Measurements from ENCODE around the gene ADM.

Gene ADM

DNA sequence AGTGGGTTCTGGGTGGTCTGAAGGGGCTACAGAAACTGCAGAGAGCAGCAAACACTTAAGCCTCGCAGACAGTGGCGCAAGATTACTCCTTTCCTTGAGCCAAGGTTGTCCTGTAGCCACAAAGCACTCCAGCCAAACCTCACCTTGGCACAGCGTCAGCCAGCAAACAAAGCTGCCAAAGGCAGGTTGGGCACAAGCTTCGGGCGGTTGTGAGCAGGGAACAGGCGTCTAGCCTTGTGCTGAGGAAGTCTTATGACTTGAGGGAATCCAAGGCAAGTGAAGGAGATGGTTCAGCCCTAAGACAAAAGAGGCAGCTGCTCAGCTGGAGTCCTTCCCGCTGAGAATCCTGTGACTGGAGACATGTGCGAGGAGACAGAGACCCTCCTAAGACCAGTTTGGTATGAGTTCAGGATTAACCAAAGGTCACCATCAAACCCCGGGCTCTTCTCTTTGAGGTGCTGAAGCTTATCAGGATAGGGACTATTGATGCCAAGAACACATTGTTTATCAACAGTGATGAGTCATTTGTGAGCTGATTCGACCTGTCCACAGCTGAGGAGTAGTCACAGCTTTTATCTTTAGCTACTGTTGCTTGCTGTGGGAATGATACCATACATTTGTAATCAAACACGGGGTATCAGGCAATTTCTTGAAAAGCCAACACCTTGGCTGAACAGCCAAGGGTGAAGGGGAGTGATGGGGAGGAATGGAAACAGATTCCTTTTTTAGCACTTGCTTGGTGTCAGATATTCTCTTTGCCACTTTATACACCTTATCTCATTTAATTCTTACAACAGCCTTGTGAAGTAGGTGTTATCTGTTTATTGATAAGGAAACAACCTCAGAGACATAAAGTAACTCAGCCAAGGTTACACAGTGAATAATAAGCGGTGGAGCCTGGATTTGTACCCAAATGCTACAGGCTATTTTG, 4.6 kb downstream of the ADM start:
- DNase-seq (ENCODE audit: low spot score) (peak; percentile 40), FAIRE-seq (peak; percentile 40)

DNA sequence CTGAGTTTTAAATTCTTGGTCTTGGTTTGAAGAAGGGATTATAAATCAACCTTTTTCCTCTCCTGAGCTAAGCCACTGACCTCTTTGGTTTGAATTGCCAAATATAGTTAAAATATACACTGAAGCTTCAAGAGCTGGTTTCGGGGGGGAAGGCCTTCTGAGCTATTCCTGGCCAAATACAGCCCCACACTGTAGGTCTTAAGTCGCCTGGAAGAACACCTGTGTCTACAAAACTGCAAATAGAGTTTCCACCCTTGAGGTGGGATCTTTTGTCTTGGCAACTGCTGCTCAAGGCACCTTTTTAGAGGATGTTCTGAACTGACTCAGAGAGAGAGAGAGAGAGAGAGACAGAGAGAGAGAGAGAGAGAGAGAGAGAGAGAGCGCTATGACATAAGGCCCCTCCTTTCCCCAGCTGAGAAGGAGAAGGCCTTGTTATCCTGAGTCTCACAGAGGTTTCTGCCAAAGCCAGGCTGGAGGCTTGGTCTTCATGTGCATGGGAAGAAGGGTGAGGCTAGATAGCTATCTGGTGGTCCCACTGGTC, 5.5 kb downstream of the ADM start:
- FAIRE-seq (no peak), DNase-seq (ENCODE audit: low spot score) (no peak)

DNA sequence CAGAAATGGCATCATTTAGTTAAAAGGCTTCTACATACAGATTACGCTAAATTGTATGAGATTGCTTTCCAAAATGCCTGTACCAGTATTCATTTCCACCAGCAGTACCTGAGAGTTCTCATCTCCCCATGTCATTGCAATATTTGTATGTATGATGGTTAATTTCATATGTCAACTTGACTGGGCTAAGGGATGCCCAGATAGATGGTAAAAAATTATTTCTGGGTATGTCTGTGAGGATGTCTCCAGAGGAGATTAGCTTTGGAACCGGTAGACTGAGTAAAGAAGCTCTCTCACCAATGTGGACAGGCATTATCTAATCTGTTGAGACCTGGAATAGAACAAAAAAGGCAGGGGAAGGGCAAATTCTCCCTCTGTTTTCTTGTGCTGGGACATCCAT, 6.9 kb downstream of the ADM start:
- FAIRE-seq (no peak), DNase-seq (ENCODE audit: low spot score) (no peak)

DNA sequence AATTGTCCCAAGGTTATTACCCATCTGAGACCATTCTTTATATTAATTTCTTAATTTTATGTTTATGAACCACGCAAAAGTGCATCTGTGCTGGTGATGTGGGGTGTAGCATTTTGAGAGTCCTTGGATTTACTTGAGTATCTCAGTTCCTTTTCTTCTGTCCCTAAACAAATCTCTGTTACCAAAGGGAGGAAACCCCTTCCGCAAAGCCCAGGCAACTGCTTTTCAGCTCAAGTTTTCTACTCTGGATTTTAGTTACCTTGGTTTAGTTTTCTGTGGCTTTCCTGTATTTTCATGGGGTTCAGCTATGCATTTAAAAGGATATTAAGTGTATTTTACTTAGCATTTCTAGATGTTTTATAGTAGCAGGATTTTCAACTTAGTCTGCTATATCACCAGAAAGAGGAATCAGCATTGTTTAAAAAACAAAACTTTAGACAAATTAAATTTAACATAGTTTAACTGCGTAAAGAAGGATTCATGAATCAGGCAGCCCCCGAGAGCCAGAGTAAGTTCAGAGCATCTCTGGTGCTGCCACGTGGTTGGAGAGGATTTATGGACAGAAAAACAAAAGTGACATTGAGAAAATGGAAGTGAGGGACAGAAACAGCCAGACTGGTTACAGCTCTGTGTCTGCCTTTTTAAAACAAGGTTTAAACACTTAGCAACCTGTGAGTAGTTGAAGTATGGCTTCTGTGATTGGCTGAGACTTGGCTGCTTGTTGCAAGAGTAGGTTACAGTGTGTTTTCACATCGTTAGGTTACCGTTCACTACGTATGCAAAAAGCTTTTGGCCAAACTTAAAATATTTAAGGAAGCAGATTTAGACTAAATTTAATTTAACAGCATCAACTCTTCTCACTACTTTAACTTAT, 9.6 kb downstream of the ADM start:
- FAIRE-seq (no peak), DNase-seq (ENCODE audit: low spot score) (no peak)

DNA sequence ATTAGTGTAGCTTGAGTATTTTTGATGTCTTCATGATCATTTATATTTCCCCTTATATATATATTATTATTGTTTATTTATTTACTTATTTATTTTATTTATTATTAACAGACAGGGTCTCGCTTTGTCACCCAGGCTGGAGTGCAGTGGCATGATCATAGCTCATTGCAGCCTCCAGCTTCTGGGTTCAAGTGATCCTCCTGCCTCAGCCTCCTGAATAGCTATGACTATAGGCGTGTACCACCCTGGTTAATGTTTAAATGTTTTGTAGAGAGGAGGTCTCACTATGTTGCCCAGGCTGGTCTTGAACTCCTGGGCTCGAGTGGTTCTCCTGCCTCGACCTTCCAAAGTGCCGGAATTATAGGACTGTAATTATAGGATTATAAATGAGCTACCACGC, 10.2 kb downstream of the ADM start:
- FAIRE-seq (no peak), DNase-seq (ENCODE audit: low spot score) (no peak)

DNA sequence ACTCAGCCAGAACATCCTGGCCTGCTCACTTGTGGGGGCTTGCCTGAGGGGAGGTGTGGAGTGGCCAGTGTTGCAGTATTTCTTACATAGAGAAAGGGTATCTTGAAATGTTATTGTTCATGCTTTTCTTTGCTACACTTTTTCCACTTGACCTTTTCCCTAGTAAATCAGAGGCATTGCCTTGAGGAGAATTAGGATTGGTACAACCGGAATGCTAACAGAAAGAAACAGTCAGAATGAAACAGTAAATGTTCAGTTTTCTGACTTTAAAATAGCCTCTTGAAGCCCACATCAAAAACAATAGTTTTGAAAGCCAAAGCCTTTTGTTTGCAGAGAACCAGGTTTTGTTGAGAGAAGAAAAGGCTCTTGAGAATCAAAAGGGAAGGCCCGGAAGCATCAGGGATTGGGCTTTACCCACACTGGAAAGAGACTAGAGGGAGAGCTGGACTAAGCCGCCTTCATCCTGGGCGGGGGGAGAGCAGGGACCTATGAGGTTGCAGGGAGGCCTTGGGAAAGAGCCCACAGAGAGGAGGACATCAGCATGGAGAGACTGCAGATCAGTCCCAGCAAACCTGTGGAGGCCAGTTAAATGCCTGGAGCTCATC, 12.4 kb downstream of the ADM start:
- no peak for FAIRE-seq
- DNase-seq (ENCODE audit: low spot score): no peak

DNA sequence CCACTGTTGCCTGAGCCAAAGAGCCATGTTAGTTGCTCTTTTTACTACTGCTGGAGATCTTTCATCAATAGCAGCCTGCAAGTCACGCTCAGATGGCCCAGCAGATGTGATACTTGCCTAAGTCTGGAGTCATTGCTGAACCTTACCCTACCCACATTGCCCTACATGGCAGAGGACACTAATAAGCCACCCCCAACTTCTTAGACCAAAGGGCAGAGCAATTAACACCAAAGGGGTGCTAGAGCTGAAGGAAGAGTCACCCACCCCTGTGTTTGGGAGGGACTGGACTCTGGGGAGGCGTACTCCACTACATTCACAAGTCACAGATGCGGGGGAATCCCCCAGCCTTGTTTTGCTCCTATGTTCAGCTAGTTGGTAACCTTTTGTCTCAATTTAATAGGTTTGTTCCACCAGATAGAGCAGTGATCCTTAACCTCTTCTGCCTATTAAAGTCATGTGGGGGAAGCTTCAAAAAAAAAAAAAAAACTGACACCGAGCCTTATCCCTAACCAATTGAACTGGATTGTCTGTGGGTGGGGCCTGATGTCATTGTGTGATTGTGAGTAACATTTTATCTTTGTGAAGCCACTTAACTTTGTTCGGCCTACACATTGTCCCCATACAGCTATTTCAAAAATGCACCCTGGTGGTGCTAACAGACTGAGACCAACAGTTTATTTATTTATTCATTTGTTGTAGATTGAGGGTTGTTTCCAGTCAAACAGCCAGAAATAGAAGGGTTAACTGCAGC, 13.1 kb downstream of the ADM start:
- no peak for FAIRE-seq
- DNase-seq (ENCODE audit: low spot score): no peak

DNA sequence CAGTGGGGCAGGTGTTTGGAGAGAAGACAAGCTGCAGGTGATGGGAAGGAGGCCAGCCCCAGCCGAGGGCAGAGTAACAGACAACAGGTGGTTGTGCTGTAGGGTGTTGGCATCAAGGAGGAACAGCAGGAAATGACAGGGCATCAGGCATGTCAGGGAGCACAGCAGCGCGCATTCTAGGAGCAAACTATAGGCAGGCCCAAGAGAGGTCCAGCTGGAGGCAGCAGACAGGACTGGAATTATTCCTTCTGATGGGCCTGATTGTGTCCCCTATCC, 13.6 kb downstream of the ADM start:
- FAIRE-seq (no peak), DNase-seq (ENCODE audit: low spot score) (no peak)

DNA sequence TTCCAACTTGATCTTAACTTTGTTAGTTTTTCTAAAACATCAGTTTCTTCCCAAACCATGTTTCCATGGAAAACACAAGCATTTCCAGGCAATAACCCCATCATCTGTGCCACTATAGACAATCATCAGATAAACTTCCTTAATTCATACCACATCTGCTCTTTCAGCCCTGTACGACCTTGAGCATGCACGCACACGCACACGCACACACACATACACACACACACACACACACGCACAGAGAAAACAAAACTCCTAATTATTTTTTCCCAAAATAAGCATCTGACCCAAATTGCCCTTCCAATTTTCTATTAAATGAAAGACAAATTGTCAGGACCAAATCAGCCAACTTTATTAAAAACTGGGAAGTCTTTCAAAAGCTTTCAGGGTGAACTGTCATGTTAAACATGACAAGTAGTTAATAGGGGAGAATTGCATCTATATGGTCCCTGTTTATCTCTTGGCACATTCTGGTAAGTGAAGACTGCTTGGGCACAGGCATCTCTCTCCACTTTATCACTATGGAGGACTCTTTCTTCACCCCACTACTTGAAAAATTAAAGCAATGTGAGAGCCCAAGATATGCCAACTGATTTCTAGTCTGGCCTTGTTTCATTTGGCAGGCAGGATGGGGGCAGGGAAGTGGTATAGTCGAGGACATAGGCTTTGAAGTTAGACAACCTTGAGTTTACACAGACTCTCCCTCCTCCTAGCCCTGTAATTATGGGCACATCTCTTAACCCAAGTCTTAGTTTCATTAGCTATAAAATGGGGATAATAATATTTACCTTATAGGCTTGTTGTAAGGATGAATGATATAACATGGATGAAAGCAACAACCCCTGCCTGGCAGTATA, 15.1 kb downstream of the ADM start:
- no peak for DNase-seq (ENCODE audit: low spot score)
- no peak for FAIRE-seq

DNA sequence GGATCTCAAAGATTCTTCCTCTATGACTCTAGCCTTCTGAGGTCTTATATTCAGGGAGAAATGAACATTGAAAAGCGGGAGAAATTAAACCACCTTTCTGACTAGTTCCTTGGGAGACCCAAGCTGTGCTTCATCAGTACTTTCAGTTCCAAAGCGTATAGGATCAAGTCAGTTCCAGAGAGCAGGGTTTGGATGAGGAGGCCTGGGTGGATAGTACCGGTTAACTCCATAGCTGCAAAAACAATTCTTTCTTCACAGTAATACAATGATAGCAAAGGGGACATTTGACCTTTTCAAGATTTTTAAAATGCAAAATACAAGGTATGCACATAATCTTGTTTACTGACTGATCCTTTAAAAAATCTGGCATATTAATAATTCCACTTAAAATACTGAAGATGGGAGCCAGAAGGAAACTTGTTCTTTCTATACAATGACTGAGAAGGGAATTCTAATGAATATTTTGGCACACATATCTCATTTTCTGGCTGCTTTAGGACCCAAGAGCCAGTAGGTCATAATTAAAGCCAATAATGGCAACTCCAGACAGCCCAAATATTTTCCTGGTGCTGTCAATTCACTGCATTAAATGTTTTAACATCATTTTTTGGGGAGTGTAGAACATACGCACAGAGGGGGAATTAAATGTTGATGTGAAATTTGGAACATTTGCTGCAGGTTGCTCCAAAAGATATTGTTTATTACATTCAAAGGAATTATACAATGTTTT, 16.0 kb downstream of the ADM start:
- DNase-seq (ENCODE audit: low spot score) (no peak), FAIRE-seq (no peak)

DNA sequence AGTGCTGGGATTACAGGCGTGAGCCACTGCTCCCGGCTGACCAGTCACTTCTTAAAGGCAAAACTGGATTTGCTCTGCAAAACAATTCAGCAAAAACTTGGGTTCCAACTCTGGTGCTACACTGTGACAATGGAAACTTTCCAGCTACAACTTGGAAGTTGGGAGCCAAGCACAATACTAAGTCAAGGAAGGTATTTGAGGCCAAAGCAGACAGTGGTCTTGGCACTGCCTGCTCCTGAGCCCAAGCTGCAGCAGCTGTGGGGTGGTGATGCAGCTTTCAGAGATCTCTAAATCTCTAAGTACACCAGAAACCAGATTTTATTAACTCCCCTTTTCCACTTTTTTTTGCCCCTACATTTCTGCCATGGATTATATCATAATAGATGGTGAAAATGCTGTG, 17.5 kb downstream of the ADM start:
- DNase-seq (ENCODE audit: low spot score) (no peak), FAIRE-seq (no peak)

DNA sequence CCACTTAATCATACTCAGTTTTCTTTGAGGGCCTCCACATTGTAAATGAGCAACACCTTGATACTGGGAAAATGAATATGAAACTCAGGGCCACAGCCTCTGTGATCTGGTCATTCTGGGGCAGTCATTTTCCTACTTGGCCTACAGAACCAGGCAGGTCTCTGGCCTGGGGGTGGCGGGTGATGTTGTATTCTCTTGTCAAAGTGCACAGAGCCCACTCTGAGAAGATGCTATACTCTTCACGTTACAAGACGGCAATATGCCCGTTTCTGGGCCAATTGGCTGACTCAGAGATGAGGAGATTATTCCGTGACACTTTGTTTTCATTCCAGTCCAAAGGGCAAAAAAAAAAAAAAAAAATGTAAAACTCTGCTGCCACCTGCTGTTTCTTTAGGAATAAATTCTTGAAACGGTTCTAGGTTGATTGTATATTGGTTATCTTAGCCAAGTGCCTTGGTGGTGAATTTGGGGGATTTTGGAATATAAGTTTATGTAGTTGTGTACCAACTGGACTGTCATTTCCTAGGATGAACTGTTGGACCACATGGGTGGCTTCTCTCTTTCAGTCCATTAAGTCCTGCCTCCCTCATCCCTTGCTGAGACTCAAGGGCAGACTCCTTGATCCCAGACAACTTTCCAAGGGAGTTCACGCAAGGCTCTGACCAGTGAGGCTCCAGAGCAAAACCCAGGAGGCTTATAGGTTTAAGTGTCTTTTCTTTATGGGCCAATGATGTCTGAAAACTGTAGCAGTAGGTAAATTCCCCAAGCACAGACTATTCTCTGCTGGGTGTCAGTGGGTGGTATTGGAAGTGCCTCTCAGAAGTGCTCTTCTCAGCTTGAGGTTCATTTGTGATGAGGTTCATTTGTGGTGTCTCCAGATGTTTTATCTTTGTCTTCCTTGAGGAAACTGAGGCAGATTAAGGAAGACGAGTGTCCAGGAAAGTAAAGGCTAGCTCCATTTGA, 18.2 kb downstream of the ADM start:
- DNase-seq (ENCODE audit: low spot score) (peak; percentile 65), FAIRE-seq (peak; percentile 87)

DNA sequence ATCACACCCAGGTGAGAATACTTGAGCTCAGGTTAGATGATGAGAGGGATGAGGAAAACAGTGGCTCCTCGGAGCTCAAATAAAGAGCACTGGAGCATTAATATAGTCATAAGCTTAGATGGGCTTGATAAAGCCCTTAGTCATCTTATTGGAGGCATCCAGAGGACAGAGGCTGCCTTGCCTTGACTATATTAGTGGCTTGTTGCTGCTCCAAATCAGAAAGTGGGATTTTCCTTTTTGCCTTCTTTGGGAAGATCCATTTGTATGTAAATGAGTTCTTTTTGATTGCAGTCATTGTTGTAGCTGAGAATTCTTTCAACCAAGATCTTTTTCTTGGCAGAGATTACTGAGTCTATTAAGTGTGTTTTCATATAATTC, 18.9 kb downstream of the ADM start:
- FAIRE-seq (no peak), DNase-seq (ENCODE audit: low spot score) (peak; percentile 20)

DNA sequence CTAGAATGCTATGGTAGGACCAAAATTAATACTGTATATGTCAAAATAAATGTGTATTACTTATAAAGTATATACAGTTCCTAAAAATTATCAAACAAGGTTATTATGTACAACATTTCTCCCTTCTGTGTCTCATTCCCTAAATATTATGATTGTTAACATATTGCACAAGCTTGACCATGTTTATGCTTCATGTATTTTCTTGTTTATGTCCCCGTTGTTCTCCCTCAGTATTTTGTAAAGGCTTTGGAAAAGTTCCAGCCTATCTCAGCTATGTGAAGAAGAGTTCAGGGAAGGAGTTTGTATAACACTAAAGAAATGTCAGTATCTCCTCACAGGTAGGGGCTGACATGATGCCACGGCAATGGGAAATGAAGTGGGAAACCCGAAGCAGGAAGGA, 19.6 kb downstream of the ADM start:
- FAIRE-seq (no peak), DNase-seq (ENCODE audit: low spot score) (no peak)

DNA sequence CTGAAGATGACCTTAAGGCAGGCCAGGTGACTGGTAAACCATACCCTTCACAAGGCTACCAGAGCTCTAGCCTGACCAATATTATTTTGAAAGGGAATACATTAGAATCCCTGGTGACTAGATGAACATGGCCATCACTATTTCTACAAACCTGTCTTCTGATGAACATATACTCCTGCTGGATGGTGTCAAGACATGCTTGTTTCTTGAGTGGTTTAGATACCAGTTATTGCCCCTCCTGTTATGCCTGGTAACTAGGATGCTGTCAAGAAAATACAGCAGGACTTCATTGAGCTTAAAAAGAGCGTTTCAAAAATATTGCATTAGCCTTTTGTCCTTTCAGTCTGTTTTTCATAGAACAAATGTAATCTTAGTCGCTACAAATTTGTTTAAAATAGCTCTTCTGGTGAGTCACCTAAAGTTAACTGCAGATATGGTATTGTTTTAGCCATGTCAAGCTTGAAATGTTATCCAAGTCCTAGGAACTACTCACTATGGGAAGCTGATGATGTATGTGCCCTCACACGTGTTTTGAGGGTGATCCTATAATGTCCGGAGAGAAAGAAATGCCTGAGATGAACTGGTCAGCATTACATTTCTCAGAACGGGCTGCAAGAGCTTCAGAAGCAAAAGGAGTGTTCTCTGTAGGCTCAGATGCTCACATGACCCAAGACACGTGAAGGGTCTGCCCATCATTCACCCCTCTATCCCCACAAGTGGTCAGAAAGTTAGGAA, 20.6 kb downstream of the ADM start:
- DNase-seq (ENCODE audit: low spot score) (peak; percentile 37), FAIRE-seq (no peak)

DNA sequence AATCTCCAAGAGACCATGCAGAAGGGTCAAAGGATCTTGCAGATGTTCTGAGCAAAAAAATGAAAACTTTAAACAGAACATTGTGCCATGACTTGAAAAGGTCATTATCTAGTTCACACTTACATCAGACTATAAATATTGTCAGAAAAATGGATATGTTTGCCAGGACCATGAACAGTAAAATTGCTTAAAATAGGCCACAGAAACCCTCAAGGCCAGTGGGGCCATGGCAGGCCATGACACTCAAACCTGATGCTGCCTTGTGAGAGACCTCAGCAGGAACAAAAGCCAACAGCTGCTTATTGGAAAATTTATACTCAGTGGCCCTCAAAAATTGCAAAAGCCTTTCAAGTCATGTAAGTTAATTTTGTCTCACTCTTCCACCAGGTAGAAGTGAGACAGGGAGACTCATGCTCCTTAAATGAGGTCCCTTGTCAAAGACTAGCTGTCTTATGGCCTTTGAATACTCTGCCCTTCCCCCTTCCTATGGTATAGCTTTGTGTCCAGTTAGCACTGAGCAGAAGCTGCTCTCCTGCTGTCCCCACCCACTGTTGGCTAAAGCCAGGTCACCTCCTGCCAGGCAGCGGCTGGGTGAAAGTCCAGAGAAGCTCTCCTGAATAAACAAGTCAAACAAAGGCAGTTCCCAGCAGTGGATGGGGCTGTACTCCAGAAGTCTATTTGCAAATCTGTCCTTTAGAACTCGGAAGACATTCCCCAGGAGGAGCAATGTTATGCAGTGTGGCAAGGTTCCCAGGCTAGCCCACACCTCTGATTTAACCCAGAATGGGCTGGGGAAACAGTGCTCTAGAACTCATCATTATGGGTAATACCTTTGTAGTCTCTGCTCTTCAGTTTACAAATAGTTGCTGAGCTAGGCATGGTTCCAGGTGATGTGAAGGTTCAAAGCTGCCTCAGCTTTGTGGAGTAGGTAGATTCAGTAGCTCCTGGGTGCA, 21.4 kb downstream of the ADM start:
- no peak for FAIRE-seq
- DNase-seq (ENCODE audit: low spot score): no peak

DNA sequence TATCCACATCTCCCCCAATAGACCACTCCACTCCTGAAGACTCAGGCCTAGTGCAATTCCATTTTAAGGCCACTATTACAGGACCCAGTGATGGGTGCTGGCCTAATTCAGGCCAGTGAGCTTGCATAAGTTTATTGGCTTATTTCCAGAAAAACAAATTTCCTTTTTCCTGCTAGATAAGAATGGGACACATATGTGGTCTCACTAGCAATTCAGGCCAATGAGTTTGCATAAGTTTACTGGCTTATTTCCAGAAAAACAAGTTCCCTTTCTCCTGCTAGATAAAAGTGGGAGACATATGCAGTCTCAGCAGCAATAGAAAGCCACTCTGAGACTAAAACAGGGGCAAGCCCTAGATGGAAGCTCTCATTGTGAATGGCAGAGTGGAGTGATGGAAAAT, 22.4 kb downstream of the ADM start:
- no peak for DNase-seq (ENCODE audit: low spot score)
- FAIRE-seq: no peak

All from RCC 7860 (cell line).